WTC11 (cell line): Measurements from ENCODE around the gene GFOD2. TPM values are rescaled to one million over a fixed set of nuclear protein-coding genes. Genes with fewer than 3 reads are reported as not detected.

Experiments used
- ATAC-seq: fragments of 200-7000 bp; cut with Tn5 transposase; 2 replicates; pipeline ENCODE4 v1.10.0; 2021; ENCODE audit warnings: mild to moderate bottlenecking, moderate library complexity
- CTCF ChIA-PET: fragments of 300-600 bp; sonication (Branson Sonifier 250); formaldehyde crosslinking; loops from one replicate; lab custom pipeline; 2021; ENCODE audit warnings: antibody characterized with exemption; lab: Charles Lee
- POLR2A ChIA-PET: fragments of 350-600 bp; sonication (Branson Sonifier 250); formaldehyde crosslinking; loops from one replicate; lab custom pipeline; 2021; ENCODE audit warnings: antibody characterized with exemption; lab: Charles Lee
- DNase-seq: peaks from one replicate; pipeline ENCODE4 v3.0.0; 2021; ENCODE audit warnings: low spot score
- H3K27ac Mint-ChIP-seq: 2 replicates; pipeline ENCODE4 v1.8.0; 2021; ENCODE audit warnings: mixed read lengths
- H3K27me3 Mint-ChIP-seq: 2 replicates; pipeline ENCODE4 v1.8.0; 2021; ENCODE audit warnings: low read depth, mild to moderate bottlenecking, moderate library complexity, mixed read lengths
- H3K36me3 Mint-ChIP-seq: 2 replicates; pipeline ENCODE4 v1.8.0; 2021; ENCODE audit warnings: mixed read lengths
- H3K4me1 Mint-ChIP-seq: 2 replicates; pipeline ENCODE4 v1.8.0; 2022; ENCODE audit warnings: mixed read lengths
- H3K4me3 Mint-ChIP-seq: 2 replicates; pipeline ENCODE4 v1.8.0; 2021; ENCODE audit warnings: mild to moderate bottlenecking, moderate library complexity, mixed read lengths
- H3K9me3 Mint-ChIP-seq: 2 replicates; pipeline ENCODE4 v1.8.0; 2021; ENCODE audit warnings: mixed read lengths
- AR ChIP-seq: fragments of 250-450 bp; sonication (Bioruptor Pico); IDR thresholded peaks from 2 replicates; pipeline ENCODE4 v1.9.0; 2021; ENCODE audit warnings: mild to moderate bottlenecking
- ATF1 ChIP-seq: sonication (generic); formaldehyde crosslinking; IDR thresholded peaks from 2 replicates; pipeline ENCODE4 v1.8.1; 2023; ENCODE audit warnings: mild to moderate bottlenecking, moderate library complexity, missing genetic modification reagents
- CBFB ChIP-seq: sonication (generic); formaldehyde crosslinking; IDR thresholded peaks from 2 replicates; pipeline ENCODE4 v1.8.1; 2022; ENCODE audit warnings: mild to moderate bottlenecking, low read depth, missing genetic modification reagents
- E2F1 ChIP-seq: sonication (generic); formaldehyde crosslinking; IDR thresholded peaks from 2 replicates; pipeline ENCODE4 v1.8.0; 2022; ENCODE audit warnings: mild to moderate bottlenecking, missing genetic modification reagents
- FOXJ3 ChIP-seq: sonication (generic); formaldehyde crosslinking; IDR thresholded peaks from 2 replicates; pipeline ENCODE4 v1.9.0; 2021; ENCODE audit warnings: missing genetic modification reagents, mild to moderate bottlenecking, borderline replicate concordance
- FOXP1 ChIP-seq: sonication (generic); formaldehyde crosslinking; IDR thresholded peaks from 2 replicates; pipeline ENCODE4 v1.8.0; 2022; ENCODE audit warnings: missing genetic modification reagents, mild to moderate bottlenecking, moderate library complexity, borderline replicate concordance
- GABPB1 ChIP-seq: sonication (generic); formaldehyde crosslinking; IDR thresholded peaks from 2 replicates; pipeline ENCODE4 v1.8.1; 2023; ENCODE audit warnings: mild to moderate bottlenecking, missing genetic modification reagents
- IRF2 ChIP-seq: sonication (generic); formaldehyde crosslinking; IDR thresholded peaks from 2 replicates; pipeline ENCODE4 v1.8.0; 2022; ENCODE audit warnings: low read depth, missing genetic modification reagents, borderline replicate concordance
- MYBL2 ChIP-seq: sonication (generic); formaldehyde crosslinking; IDR thresholded peaks from 2 replicates; pipeline ENCODE4 v1.8.1; 2023; ENCODE audit warnings: mild to moderate bottlenecking, moderate library complexity, missing genetic modification reagents
- PRRX2 ChIP-seq: fragments of 250-450 bp; sonication (Bioruptor Pico); IDR thresholded peaks from 2 replicates; pipeline ENCODE4 v1.8.0; 2021; ENCODE audit warnings: mild to moderate bottlenecking
- SMAD4 ChIP-seq: sonication (generic); formaldehyde crosslinking; IDR thresholded peaks from 2 replicates; pipeline ENCODE4 v1.8.0; 2022; ENCODE audit warnings: mild to moderate bottlenecking, missing genetic modification reagents
- SP1 ChIP-seq: sonication (generic); formaldehyde crosslinking; conservative IDR thresholded peaks from 2 replicates; pipeline ENCODE4 v1.8.1; 2022; ENCODE audit warnings: missing genetic modification reagents
- STAT6 ChIP-seq: sonication (generic); formaldehyde crosslinking; conservative IDR thresholded peaks from 2 replicates; pipeline ENCODE4 v1.8.1; 2023; ENCODE audit warnings: mild to moderate bottlenecking, low read depth, missing genetic modification reagents, moderate library complexity
- TCF7 ChIP-seq: sonication (generic); formaldehyde crosslinking; IDR thresholded peaks from 2 replicates; pipeline ENCODE4 v1.8.0; 2022; ENCODE audit warnings: mild to moderate bottlenecking, low read depth, missing genetic modification reagents, moderate library complexity
- ZBTB21 ChIP-seq: sonication (generic); formaldehyde crosslinking; IDR thresholded peaks from 2 replicates; pipeline ENCODE4 v1.8.1; 2023; ENCODE audit warnings: mild to moderate bottlenecking, missing genetic modification reagents, borderline replicate concordance
- ZNF416 ChIP-seq: fragments of 250-450 bp; sonication (Bioruptor Pico); IDR thresholded peaks from 2 replicates; pipeline ENCODE4 v1.9.0; 2021; ENCODE audit warnings: mild to moderate bottlenecking, inconsistent platforms
- ZNF423 ChIP-seq: fragments of 250-450 bp; sonication (Bioruptor Pico); IDR thresholded peaks from 2 replicates; pipeline ENCODE4 v2.1.2; 2022; ENCODE audit warnings: mild to moderate bottlenecking, moderate library complexity
- total RNA-seq: library from RNA; stranded (reverse); gene quantifications from 3 replicates; pipeline ENCODE4 v1.2.3, GENCODE V29; 2021
- TF ChIP-seq, protein P1 (sequence below): fragments of 250-450 bp; sonication (Bioruptor Pico); IDR thresholded peaks from 2 replicates; pipeline ENCODE4 v1.9.0; 2021; ENCODE audit warnings: moderate library complexity, mild to moderate bottlenecking, inconsistent platforms, borderline replicate concordance
- TF ChIP-seq, protein P2 (sequence below): sonication (generic); formaldehyde crosslinking; IDR thresholded peaks from 2 replicates; pipeline ENCODE4 v1.8.0; 2022; ENCODE audit warnings: missing genetic modification reagents

Gene GFOD2
- total RNA-seq, 1 experiment from 2014 or later: 29.5 TPM

- TF ChIP-seq AR (CRISPR knock-in tag): no peak
These were observed 8.7 kb upstream of the GFOD2 start (continued) for GRCh38 chr16:67727521-67728485.

GRCh38 chr16:67726106-67727034, 7.3 kb upstream of the GFOD2 start:
- POLR2A ChIA-PET: no interaction called here
- Mint-ChIP-seq H3K9me3 (no peaks in the 10 kb centered on the region), H3K27ac (no peak overlapping the region), H3K4me1 (no peaks in the 10 kb centered on the region), H3K4me3 (no peak overlapping the region), H3K36me3 (peaks cover 17% of the 10 kb centered on the region), H3K27me3 (no peaks in the 10 kb centered on the region)
- no peak for ATAC-seq
- TF ChIP-seq GABPB1 (CRISPR knock-in tag): 0 out of 2 replicates have a peak, but pooled peaks have one; percentile 26
- no peak for TF ChIP-seq E2F1 (CRISPR knock-in tag)
- DNase-seq: no peak
- CTCF ChIA-PET: interaction anchor here (0.9 to 3.9 kb wide), 2 partner anchors 54 to 90 kb away, joined by 3 to 10 read pairs; no protein-coding TSS in a partner anchor

- H3K36me3 Mint-ChIP-seq: peaks cover 5% of the 10 kb centered on the region
- CTCF ChIA-PET: interaction anchor here (0.5 to 3.9 kb wide), 2 partner anchors 93 to 464 kb away, joined by 4 to 10 read pairs; no protein-coding TSS in a partner anchor
- no peaks in the 10 kb centered on the region for H3K27me3 Mint-ChIP-seq
- H3K4me1 Mint-ChIP-seq: peaks cover 8% of the 10 kb centered on the region
- no peaks in the 10 kb centered on the region for H3K9me3 Mint-ChIP-seq
- no peak for DNase-seq
- no peak overlapping the region for H3K27ac Mint-ChIP-seq
- POLR2A ChIA-PET: no interaction called here
- ATAC-seq: no peak
- H3K4me3 Mint-ChIP-seq: no peak overlapping the region
- TF ChIP-seq TCF7 (CRISPR knock-in tag): no peak
- TF ChIP-seq CBFB (CRISPR knock-in tag): no peak
- no peak for TF ChIP-seq ZNF423
- TF ChIP-seq SMAD4 (CRISPR knock-in tag): no peak
- no peak for TF ChIP-seq PRRX2 (CRISPR knock-in tag)
- no peak for TF ChIP-seq SP1 (CRISPR knock-in tag)
- TF ChIP-seq FOXJ3 (CRISPR knock-in tag): no peak
- no peak for TF ChIP-seq IRF2 (CRISPR knock-in tag)
- no peak for TF ChIP-seq STAT6 (CRISPR knock-in tag)
- no peak for TF ChIP-seq FOXP1 (CRISPR knock-in tag)
- TF ChIP-seq, protein P1, sequence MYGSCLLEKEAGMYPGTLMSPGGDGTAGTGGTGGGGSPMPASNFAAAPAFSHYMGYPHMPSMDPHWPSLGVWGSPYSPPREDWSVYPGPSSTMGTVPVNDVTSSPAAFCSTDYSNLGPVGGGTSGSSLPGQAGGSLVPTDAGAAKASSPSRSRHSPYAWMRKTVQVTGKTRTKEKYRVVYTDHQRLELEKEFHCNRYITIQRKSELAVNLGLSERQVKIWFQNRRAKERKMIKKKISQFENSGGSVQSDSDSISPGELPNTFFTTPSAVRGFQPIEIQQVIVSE (CRISPR knock-in tag): no peak
- TF ChIP-seq, protein P2, sequence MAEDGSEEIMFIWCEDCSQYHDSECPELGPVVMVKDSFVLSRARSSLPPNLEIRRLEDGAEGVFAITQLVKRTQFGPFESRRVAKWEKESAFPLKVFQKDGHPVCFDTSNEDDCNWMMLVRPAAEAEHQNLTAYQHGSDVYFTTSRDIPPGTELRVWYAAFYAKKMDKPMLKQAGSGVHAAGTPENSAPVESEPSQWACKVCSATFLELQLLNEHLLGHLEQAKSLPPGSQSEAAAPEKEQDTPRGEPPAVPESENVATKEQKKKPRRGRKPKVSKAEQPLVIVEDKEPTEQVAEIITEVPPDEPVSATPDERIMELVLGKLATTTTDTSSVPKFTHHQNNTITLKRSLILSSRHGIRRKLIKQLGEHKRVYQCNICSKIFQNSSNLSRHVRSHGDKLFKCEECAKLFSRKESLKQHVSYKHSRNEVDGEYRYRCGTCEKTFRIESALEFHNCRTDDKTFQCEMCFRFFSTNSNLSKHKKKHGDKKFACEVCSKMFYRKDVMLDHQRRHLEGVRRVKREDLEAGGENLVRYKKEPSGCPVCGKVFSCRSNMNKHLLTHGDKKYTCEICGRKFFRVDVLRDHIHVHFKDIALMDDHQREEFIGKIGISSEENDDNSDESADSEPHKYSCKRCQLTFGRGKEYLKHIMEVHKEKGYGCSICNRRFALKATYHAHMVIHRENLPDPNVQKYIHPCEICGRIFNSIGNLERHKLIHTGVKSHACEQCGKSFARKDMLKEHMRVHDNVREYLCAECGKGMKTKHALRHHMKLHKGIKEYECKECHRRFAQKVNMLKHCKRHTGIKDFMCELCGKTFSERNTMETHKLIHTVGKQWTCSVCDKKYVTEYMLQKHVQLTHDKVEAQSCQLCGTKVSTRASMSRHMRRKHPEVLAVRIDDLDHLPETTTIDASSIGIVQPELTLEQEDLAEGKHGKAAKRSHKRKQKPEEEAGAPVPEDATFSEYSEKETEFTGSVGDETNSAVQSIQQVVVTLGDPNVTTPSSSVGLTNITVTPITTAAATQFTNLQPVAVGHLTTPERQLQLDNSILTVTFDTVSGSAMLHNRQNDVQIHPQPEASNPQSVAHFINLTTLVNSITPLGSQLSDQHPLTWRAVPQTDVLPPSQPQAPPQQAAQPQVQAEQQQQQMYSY: no peak
- TF ChIP-seq ZBTB21 (CRISPR knock-in tag): no peak
- TF ChIP-seq ZNF416: no peak
- no peak for TF ChIP-seq MYBL2
- no peak for TF ChIP-seq ATF1 (CRISPR knock-in tag)
These were observed 4.8 kb upstream of the GFOD2 start for GRCh38 chr16:67723911-67724305.
